ENCODE results near the gene CPD. TPM values are rescaled to one million over a fixed set of nuclear protein-coding genes. Genes with fewer than 3 reads are reported as not detected.
"Not testable (repeated sequence)": the region's sequence is repeated elsewhere in the genome, so short reads cannot be mapped to it uniquely, and the experiment has no call there.

Gene CPD
- 26.0 and 31.5 TPM in 2 replicates for total RNA-seq

DNA sequence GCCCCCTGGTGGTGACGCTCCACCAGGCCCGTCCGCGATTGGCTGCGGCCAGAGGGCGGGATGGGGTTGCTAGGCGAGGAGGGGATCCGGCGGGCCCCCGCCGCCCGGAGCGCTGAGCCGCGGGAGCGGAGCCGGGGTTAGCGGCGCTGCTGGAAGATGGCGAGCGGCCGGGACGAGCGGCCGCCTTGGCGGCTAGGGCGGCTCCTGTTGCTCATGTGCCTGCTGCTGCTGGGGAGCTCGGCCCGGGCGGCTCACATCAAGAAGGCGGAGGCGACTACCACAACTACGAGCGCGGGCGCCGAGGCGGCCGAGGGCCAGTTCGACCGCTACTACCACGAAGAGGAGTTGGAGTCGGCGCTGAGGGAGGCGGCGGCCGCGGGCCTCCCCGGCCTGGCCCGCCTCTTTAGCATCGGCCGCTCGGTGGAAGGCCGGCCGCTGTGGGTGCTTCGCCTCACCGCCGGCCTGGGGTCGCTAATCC lies at the start of gene CPD:
TSS of gene CPD (plus strand) at position 103 of the 478 bp plus-strand sequence. CDS start at position 157, 54 bp downstream.
- Mint-ChIP-seq H3K27ac (peak within 1 kb of the TSS; percentile 82), H3K4me1 (ENCODE audit: low read depth) (peaks cover 52% of the 10 kb centered on the region), H3K4me3 (ENCODE audit: low read depth) (peak within 1 kb of the TSS; percentile 85), H3K27me3 (ENCODE audit: low read depth) (peaks cover 3% of the 10 kb centered on the region), H3K9me3 (no peaks in the 10 kb centered on the region), H3K36me3 (ENCODE audit: low read depth) (peaks cover 15% of the 10 kb centered on the region)
- DNase-seq (ENCODE audit: low spot score), result peak; percentile 95
- intact Hi-C loops (cut with micrococcal nuclease), result loop anchor here (1.0 to 5.0 kb wide), 3 partner anchors 15 to 98 kb away; partner anchors contain the start of gene GOSR1

DNA sequence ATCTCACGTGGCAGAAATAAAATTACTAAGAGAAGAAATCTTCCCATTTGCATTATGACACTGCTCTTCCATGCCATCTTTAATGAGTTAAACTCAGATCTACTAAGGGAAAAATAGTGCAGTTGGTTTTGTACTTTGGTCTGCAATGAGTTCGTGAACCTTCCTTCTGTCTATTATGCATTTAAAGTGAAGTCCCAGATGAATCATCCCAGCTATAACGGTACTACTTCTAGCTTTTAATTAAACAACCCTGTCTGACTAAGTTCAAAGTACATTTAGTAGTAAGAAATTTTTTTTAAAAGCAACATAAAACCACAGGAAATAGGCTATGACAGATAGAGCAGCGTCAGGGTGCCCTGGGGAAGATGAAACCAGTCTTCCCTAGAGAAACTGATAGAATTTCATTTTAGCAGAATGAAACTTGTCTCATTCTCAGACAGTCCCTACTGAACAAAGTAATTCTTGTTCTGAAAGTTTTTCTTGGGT lies 46.6 kb upstream of the CPD start:
- Mint-ChIP-seq H3K9me3 (no peaks in the 10 kb centered on the region), H3K27me3 (ENCODE audit: low read depth) (no peaks in the 10 kb centered on the region), H3K36me3 (ENCODE audit: low read depth) (no peaks in the 10 kb centered on the region), H3K4me1 (ENCODE audit: low read depth) (peaks cover 42% of the 10 kb centered on the region), H3K27ac (peak overlapping the region; percentile 84), H3K4me3 (ENCODE audit: low read depth) (peak overlapping the region; percentile 63)
- intact Hi-C loops (cut with micrococcal nuclease), result loop anchor here (1.0 to 10.0 kb wide), 5 partner anchors 32 to 215 kb away; partner anchors contain the start of genes CPD and NSRP1
- peak; percentile 51 for DNase-seq (ENCODE audit: low spot score)

DNA sequence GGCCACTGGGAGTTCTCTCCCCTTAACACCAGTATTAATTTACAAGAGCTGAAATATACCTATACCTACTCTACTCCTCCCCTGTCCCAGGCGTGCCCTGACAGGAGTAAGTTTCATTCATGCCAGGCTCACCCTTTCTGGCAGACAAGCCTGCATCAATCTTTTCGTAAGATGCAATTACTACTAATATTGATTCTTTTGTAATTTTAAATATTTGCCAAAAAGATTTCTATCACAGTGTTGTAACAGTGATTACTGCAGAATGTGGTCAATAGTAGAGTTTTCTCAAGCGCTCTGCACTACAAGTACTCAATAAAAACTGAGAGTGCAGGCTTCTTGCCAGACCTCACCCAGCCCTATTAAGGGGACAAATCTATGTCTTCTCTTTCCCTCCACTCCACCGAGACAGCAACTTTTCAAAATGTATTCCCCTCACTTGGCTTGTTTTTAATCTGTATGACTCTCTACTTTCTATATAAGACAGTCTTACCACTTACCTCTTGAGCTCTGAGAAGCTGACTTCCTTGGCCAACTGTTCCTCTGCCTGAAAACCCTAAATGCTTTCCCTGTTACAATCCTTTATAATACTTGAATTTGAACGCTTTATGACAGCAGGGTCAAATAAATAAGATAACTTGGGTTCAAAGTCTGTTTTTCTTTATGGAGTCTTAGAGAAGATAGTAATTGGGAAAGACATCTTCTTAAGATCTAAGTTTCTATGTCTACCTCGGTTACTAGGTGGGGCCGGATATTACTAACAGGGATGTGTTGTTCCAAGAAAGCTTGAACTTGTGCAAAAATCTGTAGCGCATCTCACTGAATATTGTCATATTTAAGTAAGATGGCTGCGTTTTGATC lies 45.0 kb upstream of the CPD start, which contains the start of gene TMIGD1:
TSS of gene TMIGD1 (minus strand) at position 555 of the 858 bp plus-strand sequence. CDS start 1,924 bp downstream, outside the sequence.
- Mint-ChIP-seq H3K4me3 (ENCODE audit: low read depth) (no peak within 1 kb of the TSS), H3K9me3 (no peaks in the 10 kb centered on the region), H3K27ac (peak within 1 kb of the TSS; percentile 84), H3K36me3 (ENCODE audit: low read depth) (no peaks in the 10 kb centered on the region), H3K4me1 (ENCODE audit: low read depth) (peaks cover 42% of the 10 kb centered on the region), H3K27me3 (ENCODE audit: low read depth) (peaks cover 4% of the 10 kb centered on the region)
- no peak for DNase-seq (ENCODE audit: low spot score)
- intact Hi-C loops (cut with micrococcal nuclease), result loop anchor here (2.0 to 10.0 kb wide), 3 partner anchors 45 to 217 kb away; partner anchors contain the start of genes CPD and NSRP1

DNA sequence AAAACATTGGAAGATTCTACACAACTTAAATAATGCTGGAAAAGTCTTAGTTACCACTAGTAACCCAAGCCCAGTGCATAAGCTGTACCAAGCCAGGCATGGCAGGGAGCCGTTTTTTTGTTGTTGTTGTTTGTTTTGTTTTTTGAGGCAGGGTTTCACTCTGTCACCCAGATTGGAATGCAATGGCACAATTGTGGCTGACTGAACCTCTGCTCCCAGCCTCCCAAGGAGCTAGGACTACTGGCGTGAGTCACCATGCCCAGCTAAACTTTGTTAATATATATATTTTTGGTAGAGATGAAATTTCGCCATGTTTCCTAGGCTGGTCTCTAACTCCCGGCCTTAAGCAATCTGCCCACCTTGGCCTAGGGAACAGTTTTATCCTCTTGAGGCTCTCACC lies 44.3 kb upstream of the CPD start:
- no peak overlapping the region for H3K4me3 Mint-ChIP-seq (ENCODE audit: low read depth)

DNA sequence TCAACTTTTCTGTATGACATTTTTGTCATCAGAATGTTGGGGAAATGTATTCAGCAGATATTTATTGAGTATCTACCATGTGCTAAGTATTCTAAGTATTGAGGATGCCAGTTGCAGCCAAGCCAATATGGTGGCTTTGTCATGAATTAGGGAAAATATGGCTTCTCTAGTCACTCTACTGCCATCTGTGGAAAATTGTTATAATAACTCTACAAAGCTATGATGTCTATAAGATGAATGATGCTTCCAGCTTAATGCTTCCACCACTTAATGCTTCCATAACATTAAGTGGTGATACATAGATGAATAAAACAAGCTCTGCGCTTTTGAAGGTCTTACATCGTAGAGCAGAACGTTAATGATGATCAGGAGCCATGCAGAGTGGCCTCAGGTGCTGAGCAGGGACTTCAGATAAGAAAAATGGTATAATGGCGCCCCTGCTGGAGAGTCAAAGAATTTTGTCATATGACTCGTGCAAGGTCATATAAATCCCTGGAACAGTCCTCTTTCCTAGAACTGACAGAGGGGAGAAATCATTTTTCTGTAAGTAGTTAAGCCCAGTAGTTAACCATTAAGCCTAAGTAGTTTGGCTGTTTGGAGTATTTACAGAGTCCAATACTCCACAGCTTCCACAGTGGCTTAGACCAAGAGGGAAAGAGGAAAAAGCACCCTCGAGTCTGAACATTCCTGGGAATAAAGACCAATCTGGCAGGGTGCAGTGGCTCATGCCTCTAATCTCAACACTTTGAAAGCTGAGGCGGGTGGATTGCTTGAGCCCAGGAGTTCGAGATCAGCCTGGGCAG lies 42.2 kb upstream of the CPD start:
- no peaks in the 10 kb centered on the region for H3K9me3 Mint-ChIP-seq
- DNase-seq (ENCODE audit: low spot score), result peak; percentile 44
- no peak overlapping the region for H3K4me3 Mint-ChIP-seq (ENCODE audit: low read depth)
- intact Hi-C loops (cut with micrococcal nuclease), result loop anchor here (1.0 to 10.0 kb wide), 3 partner anchors 62 to 232 kb away; no protein-coding TSS in a partner anchor
- peaks cover 32% of the 10 kb centered on the region for H3K4me1 Mint-ChIP-seq (ENCODE audit: low read depth)
- no peak overlapping the region for H3K27ac Mint-ChIP-seq
- no peaks in the 10 kb centered on the region for H3K36me3 Mint-ChIP-seq (ENCODE audit: low read depth)
- peaks cover 7% of the 10 kb centered on the region for H3K27me3 Mint-ChIP-seq (ENCODE audit: low read depth)

More for the DNA sequence above, 44.3 kb upstream of the CPD start:
- Mint-ChIP-seq H3K27me3 (ENCODE audit: low read depth) (peaks cover 5% of the 10 kb centered on the region), H3K9me3 (no peaks in the 10 kb centered on the region), H3K27ac (no peak overlapping the region), H3K36me3 (ENCODE audit: low read depth) (no peaks in the 10 kb centered on the region), H3K4me1 (ENCODE audit: low read depth) (peaks cover 38% of the 10 kb centered on the region)
- no peak for DNase-seq (ENCODE audit: low spot score)
- intact Hi-C loops (cut with micrococcal nuclease), result loop anchor here (10.0 kb wide), 1 partner anchor 60 kb away; no protein-coding TSS in a partner anchor

DNA sequence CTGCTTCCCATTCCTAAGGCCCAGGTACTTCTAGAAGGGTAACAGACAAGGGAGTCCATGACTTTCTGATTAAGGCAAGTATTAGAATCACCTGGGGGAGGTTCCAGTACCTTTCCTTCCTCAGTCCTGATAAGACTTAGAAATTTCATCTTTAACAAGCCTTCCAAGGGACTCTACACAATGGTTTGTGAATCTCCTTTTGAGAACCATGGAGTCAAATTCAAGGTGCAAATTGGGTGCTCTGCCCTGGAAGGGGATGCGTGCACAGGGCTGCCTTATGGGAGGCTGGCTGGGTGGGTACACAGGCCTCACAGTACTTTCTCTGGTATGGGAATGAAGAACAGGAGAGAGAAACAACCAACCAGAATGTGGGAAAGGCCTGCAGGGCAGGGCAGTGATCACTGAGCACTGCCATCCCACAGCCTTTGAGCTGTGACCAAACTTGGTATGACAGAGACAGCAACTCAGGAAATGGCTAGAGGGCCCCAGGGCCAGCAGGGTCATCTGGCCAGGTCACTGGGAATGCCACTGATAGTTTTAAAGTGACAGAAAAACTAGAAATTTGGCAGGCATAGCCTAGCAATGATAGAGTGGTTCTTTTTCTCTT lies 41.2 kb upstream of the CPD start:
- intact Hi-C loops (cut with micrococcal nuclease), result loop anchor here (10.0 kb wide), 1 partner anchor 63 kb away; no protein-coding TSS in a partner anchor
- no peaks in the 10 kb centered on the region for H3K9me3 Mint-ChIP-seq
- H3K4me3 Mint-ChIP-seq (ENCODE audit: low read depth), result no peak overlapping the region
- peaks cover 7% of the 10 kb centered on the region for H3K27me3 Mint-ChIP-seq (ENCODE audit: low read depth)
- no peak for DNase-seq (ENCODE audit: low spot score)
- H3K4me1 Mint-ChIP-seq (ENCODE audit: low read depth), result peaks cover 26% of the 10 kb centered on the region
- H3K36me3 Mint-ChIP-seq (ENCODE audit: low read depth), result no peaks in the 10 kb centered on the region
- no peak overlapping the region for H3K27ac Mint-ChIP-seq

DNA sequence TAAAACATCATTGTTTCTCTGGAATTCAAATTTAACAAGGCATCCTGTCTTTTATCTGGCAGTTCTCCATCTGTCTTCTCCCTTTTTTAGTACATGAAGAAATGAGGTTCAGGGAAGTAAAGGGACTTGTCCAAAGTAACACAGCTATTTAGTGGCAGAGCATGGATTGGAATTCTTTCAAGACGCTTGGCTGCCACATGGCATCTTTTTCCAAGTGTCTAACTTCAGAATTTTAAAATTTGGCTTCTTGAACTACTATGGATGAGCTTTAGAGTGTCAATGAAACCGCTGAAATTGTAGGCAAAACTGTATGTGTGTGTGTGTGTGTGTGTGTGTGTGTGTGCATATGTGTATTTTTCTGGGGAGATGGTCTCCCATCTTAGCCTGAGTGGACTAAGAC lies 39.6 kb upstream of the CPD start:
- no peaks in the 10 kb centered on the region for H3K9me3 Mint-ChIP-seq
- H3K4me3 Mint-ChIP-seq (ENCODE audit: low read depth), result no peak overlapping the region
- peaks cover 13% of the 10 kb centered on the region for H3K4me1 Mint-ChIP-seq (ENCODE audit: low read depth)
- DNase-seq (ENCODE audit: low spot score), result no peak
- H3K27ac Mint-ChIP-seq, result no peak overlapping the region
- H3K36me3 Mint-ChIP-seq (ENCODE audit: low read depth), result no peaks in the 10 kb centered on the region
- intact Hi-C loops (cut with micrococcal nuclease), result loop anchor here (10.0 kb wide), 1 partner anchor 64 kb away; no protein-coding TSS in a partner anchor
- peaks cover 7% of the 10 kb centered on the region for H3K27me3 Mint-ChIP-seq (ENCODE audit: low read depth)

DNA sequence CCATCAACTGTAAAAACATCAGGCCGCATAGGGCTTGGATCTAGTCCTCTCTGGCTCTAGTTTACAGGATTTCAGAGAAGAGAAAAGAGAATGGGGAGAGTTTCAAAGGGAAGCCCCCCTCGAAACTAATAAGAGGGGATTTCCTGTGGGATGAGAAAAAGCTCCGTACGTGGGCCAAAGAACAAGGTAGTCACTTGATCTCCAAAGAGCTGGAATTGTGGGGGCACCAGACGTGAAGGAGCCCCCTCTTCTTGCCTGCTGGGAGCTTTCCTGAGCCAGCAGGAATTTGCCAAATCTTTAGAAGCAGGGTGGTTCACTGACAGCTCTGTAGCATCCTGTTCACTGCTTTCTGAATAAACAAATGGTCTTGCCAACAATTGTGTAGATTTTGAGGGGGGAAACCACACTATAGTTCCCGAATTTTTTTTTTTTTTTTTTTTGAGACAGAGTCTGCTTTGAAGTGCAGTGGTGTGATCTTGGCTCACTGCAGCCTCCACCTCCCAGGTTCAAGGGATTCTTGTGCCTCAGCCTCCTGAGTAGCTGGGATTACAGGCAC lies 37.8 kb upstream of the CPD start:
- H3K27ac Mint-ChIP-seq, result no peak overlapping the region

DNA sequence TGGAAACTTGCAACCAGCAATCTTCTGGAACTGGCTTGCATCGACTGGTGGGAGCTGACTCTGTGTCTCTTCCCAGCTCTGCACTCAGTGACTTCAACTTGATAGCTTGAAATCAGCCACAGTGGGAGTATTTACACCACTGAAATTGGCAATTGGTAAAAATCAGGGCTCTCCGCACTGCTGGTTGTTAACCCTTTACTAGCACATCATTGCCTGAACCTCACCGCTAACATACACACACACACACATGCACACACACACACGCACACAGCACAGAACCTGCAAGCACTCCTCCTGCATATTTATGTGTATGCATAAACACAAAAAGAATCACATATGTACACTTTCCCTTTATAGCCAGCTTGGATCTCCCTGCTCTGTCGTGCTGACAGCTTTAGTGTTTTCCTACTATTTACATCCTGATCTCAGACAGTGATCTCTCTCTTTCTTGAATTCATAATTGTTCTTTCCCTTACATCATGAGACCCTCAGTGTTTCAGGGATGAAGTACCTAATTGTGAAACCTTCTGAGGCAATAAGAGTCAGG lies 37.0 kb upstream of the CPD start:
- Mint-ChIP-seq H3K4me1 (ENCODE audit: low read depth) (peaks cover 13% of the 10 kb centered on the region), H3K27ac (no peak overlapping the region), H3K27me3 (ENCODE audit: low read depth) (peaks cover 7% of the 10 kb centered on the region), H3K4me3 (ENCODE audit: low read depth) (no peak overlapping the region), H3K36me3 (ENCODE audit: low read depth) (no peaks in the 10 kb centered on the region), H3K9me3 (no peaks in the 10 kb centered on the region)
- intact Hi-C loops (cut with micrococcal nuclease), result loop anchor here (2.0 kb wide), 1 partner anchor 135 kb away; the partner anchor contains the start of gene GOSR1
- DNase-seq (ENCODE audit: low spot score), result no peak

More for the DNA sequence above, 37.8 kb upstream of the CPD start:
- no peak overlapping the region for H3K4me3 Mint-ChIP-seq (ENCODE audit: low read depth)
- peaks cover 7% of the 10 kb centered on the region for H3K27me3 Mint-ChIP-seq (ENCODE audit: low read depth)
- no peaks in the 10 kb centered on the region for H3K36me3 Mint-ChIP-seq (ENCODE audit: low read depth)
- intact Hi-C loops (cut with micrococcal nuclease), result loop anchor here (2.0 kb wide), 1 partner anchor 136 kb away; the partner anchor contains the start of gene GOSR1
- peaks cover 16% of the 10 kb centered on the region for H3K4me1 Mint-ChIP-seq (ENCODE audit: low read depth)
- DNase-seq (ENCODE audit: low spot score), result no peak
- H3K9me3 Mint-ChIP-seq, result no peaks in the 10 kb centered on the region

DNA sequence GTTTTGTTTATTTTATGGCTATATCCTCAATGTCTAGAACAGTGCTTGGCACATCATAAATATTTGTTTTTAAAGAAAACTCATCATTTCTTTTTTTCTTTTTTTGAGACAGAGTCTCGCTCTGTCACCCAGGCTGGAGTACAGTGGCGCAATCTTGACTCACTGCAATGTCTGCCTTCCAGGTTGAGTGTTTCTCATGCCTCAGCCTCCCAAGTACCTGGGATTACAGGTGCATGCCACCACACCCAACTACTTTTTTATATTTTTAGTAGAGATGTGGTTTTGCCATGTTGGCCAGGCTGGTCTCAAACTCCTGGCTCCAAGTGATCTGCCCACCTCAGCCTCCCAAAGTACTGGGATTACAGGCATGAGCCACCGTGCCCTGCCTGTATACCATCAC lies 35.5 kb upstream of the CPD start:
- intact Hi-C loops (cut with micrococcal nuclease); DNase-seq (ENCODE audit: low spot score); H3K4me3 Mint-ChIP-seq (ENCODE audit: low read depth); H3K27me3 Mint-ChIP-seq (ENCODE audit: low read depth); H3K27ac Mint-ChIP-seq; H3K9me3 Mint-ChIP-seq; H3K36me3 Mint-ChIP-seq (ENCODE audit: low read depth): not testable (repeated sequence)
- peaks cover 13% of the 10 kb centered on the region for H3K4me1 Mint-ChIP-seq (ENCODE audit: low read depth)

DNA sequence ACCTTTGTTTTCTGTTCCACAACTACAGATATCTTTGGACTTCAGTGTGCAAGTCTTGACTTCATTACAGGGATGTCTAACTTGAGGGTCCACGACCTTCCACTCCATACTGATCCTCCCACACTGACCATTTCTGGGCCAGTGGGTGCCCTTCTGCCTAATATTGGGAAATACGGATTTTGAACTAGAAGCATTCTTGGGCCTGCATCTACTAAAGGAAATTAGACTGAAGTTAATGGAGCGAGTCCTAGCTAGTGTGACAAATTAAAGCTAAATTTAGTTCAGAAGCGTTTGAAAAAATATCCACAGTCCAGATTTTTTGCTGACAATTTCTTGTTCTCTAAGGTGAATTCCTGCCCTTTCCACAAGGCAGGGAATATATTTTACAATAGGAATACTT lies 34.9 kb upstream of the CPD start:
- Mint-ChIP-seq H3K4me3 (ENCODE audit: low read depth) (no peak overlapping the region), H3K4me1 (ENCODE audit: low read depth) (peaks cover 13% of the 10 kb centered on the region), H3K36me3 (ENCODE audit: low read depth) (no peaks in the 10 kb centered on the region), H3K27ac (no peak overlapping the region), H3K27me3 (ENCODE audit: low read depth) (peaks cover 2% of the 10 kb centered on the region), H3K9me3 (no peaks in the 10 kb centered on the region)
- intact Hi-C loops (cut with micrococcal nuclease), result no loop called here
- no peak for DNase-seq (ENCODE audit: low spot score)

Measured in activated T-helper 2 cell treated with anti-CD3 and anti-CD28 coated beads, Interferon-gamma antibody, Interleukin-2, Interleukin-4, amounts not matched to agents 10 μg/mL and 5 μg/mL and 100 μg/mL, durations not matched to agents 14 hours and 24 hours and 36 hours (primary cell).